Right lobe of liver (tissue), 4 donors: ENCODE results near the gene MGAT4A.

Source experiments
- POLR2A ChIP-seq: fragments of 450-650 bp; IDR thresholded peaks from one replicate; pipeline ENCODE4 v1.6.1; 2017; ENCODE audit warnings: antibody characterized with exemption, mild to moderate bottlenecking
- TF ChIP-seq, protein P1 (sequence below), 4 donors: fragments of 200-600 bp in 3 of 4; fragments of 450-650 bp in 1 of 4; IDR thresholded peaks; one replicate each; pipeline versions ENCODE4 v1.5.1 to v1.8.0; 2016 to 2022; ENCODE audit warnings: antibody characterized with exemption in 4 of 4, mild to moderate bottlenecking in 2 of 4
- donor health status: DM: no; HTN: no; CAD: no.
- donor health status: DM: no; HTN: no; CAD: no.
- donor health status: DM: no; HTN: yes; CAD: no.

DNA sequence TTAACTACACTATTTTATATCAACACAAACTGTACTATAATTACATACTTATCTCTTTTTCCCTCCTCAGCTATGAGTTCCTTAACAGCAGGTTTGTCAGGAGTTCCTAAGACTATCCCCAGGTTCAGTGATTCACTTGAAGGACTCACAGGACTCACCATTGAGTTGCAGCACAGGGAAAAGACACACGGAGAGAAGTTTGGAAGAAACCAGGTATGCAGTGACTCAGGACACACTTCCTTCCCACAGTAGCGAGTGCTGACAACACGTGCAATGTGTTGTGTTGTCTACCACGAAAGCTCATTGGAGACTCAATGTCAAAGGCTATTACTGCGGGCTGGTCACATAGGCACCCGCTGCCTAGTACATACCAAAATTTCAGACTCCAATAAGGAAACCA lies 32.0 kb downstream of the MGAT4A start:
- no peak for TF ChIP-seq POLR2A
- TF ChIP-seq, protein P1, sequence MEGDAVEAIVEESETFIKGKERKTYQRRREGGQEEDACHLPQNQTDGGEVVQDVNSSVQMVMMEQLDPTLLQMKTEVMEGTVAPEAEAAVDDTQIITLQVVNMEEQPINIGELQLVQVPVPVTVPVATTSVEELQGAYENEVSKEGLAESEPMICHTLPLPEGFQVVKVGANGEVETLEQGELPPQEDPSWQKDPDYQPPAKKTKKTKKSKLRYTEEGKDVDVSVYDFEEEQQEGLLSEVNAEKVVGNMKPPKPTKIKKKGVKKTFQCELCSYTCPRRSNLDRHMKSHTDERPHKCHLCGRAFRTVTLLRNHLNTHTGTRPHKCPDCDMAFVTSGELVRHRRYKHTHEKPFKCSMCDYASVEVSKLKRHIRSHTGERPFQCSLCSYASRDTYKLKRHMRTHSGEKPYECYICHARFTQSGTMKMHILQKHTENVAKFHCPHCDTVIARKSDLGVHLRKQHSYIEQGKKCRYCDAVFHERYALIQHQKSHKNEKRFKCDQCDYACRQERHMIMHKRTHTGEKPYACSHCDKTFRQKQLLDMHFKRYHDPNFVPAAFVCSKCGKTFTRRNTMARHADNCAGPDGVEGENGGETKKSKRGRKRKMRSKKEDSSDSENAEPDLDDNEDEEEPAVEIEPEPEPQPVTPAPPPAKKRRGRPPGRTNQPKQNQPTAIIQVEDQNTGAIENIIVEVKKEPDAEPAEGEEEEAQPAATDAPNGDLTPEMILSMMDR (IDR thresholded peaks at IDR 0.05) = no peak
